Keratinocyte (primary cell): ENCODE measurements around the gene JAG2. TPM values are rescaled to one million over a fixed set of nuclear protein-coding genes. Genes with fewer than 3 reads are reported as not detected.

Experiments
- DNase-seq: peaks from one replicate; pipeline ENCODE4 v3.0.0-alpha.2; 2011; ENCODE audit warnings: low read depth, missing footprints, low spot score
- FAIRE-seq: peaks from 2 replicates; lab custom pipeline; 2011; peaks lifted over from hg19 to GRCh38; lab: Jason Lieb, UNC
- H2AFZ ChIP-seq: 2 replicates; pipeline ENCODE4 v1.6.0; 2012; ENCODE audit warnings: low read length, control low read depth, inconsistent platforms; ENCODE audit not compliant: control insufficient read depth
- H3K27ac ChIP-seq: 2 replicates; pipeline ENCODE4 v1.5.1; 2011; ENCODE audit warnings: low read length; ENCODE audit not compliant: control insufficient read depth, insufficient read depth
- H3K27me3 ChIP-seq: 3 replicates; pipeline ENCODE4 v1.6.0; 2011; ENCODE audit warnings: low read length; ENCODE audit not compliant: control insufficient read depth, insufficient read depth; ENCODE audit errors: extremely low read depth
- H3K36me3 ChIP-seq, 2 experiments: 2 replicates in 1 of 2; 3 replicates in 1 of 2; pipeline ENCODE4 v1.5.1; 2011; ENCODE audit warnings: low read length in 2 of 2, mild to moderate bottlenecking in 1 of 2; ENCODE audit not compliant: control insufficient read depth in 2 of 2, insufficient read depth in 2 of 2; ENCODE audit errors: extremely low read depth in 1 of 2
- H3K4me1 ChIP-seq: 3 replicates; pipeline ENCODE4 v1.5.1; 2011; ENCODE audit warnings: low read length; ENCODE audit not compliant: control insufficient read depth, insufficient read depth; ENCODE audit errors: extremely low read depth
- H3K4me2 ChIP-seq: 3 replicates; pipeline ENCODE4 v1.6.0; 2011; ENCODE audit warnings: low read depth, low read length; ENCODE audit not compliant: control insufficient read depth, insufficient read depth; ENCODE audit errors: extremely low read depth
- H3K4me3 ChIP-seq, 3 experiments: fragments of 200-600 bp in 1 of 3; sonication (generic) in 1 of 3; 2 replicates in 2 of 3; 3 replicates in 1 of 3; pipeline ENCODE4 v1.5.1; 2011 to 2016; ENCODE audit warnings: low read length in 3 of 3, mild to moderate bottlenecking in 3 of 3, control low read depth in 2 of 3, inconsistent platforms in 1 of 3, low read depth in 1 of 3, mixed read lengths in 1 of 3, mixed run types in 1 of 3, moderate library complexity in 1 of 3; ENCODE audit not compliant: control insufficient read depth in 2 of 3, insufficient read depth in 2 of 3; ENCODE audit errors: extremely low read depth in 1 of 3
- H3K79me2 ChIP-seq: 2 replicates; pipeline ENCODE4 v1.6.0; 2012; ENCODE audit warnings: low read length; ENCODE audit not compliant: control insufficient read depth, insufficient read depth
- H3K9ac ChIP-seq: 3 replicates; pipeline ENCODE4 v1.6.0; 2011; ENCODE audit warnings: low read length; ENCODE audit not compliant: control insufficient read depth, insufficient read depth; ENCODE audit errors: extremely low read depth
- H3K9me1 ChIP-seq: 3 replicates; pipeline ENCODE4 v1.6.0; 2011; ENCODE audit warnings: low read length; ENCODE audit not compliant: control insufficient read depth, insufficient read depth; ENCODE audit errors: extremely low read depth
- H3K9me3 ChIP-seq: 2 replicates; pipeline ENCODE4 v1.5.1; 2012; ENCODE audit warnings: low read depth, low read length; ENCODE audit not compliant: control insufficient read depth
- H4K20me1 ChIP-seq: 3 replicates; pipeline ENCODE4 v1.6.0; 2011; ENCODE audit warnings: low read length; ENCODE audit not compliant: control insufficient read depth, insufficient read depth; ENCODE audit errors: extremely low read depth
- CTCF ChIP-seq, 3 experiments: IDR thresholded peaks in 1 of 3; conservative IDR thresholded peaks in 1 of 3; optimal IDR thresholded peaks in 1 of 3; 2 replicates in 2 of 3; 3 replicates in 1 of 3; pipeline versions ENCODE3 to v1.5.1; 2011; ENCODE audit warnings: low read length in 3 of 3, mild to moderate bottlenecking in 3 of 3, moderate library complexity in 2 of 3, control low read depth in 1 of 3, inconsistent platforms in 1 of 3; ENCODE audit not compliant: insufficient read depth in 2 of 3; ENCODE audit errors: extremely low read depth in 1 of 3
- EZH2 ChIP-seq: IDR thresholded peaks from one replicate; pipeline ENCODE4 v1.6.1; 2012; ENCODE audit warnings: inconsistent platforms, mild to moderate bottlenecking, low read length, moderate library complexity
- dilution Hi-C: fragments of 300-500 bp; cut with MboI; formaldehyde crosslinking; loops from one replicate; pipeline ENCODE4 v1.7.0; 2020; ENCODE audit warnings: low sequenced_read_pairs; ENCODE audit not compliant: extremely low pct_ligation_motif_present
- polyA plus RNA-seq, 5 experiments: library from polyadenylated mRNA; depleted of rRNA in 3 of 5; stranded (reverse) in 3 of 5; stranded (forward) in 1 of 5; unstranded in 1 of 5; fragments of >200 nt; gene quantifications; 1 replicate in 1 of 5; 2 replicates in 3 of 5; 3 replicates in 1 of 5; pipeline versions ENCODE4 v1.2.1 to v1.2.3, GENCODE V29; 2011 to 2012; ENCODE audit warnings: missing spikeins in 2 of 5, low read depth in 1 of 5, low replicate concordance in 1 of 5

Gene JAG2
- polyA plus RNA-seq, 1 donor (not counting 4 experiments of a cell fraction or from before 2014, with no cell fraction given), result 28.3 TPM

GRCh38 chr14:105162669-105162979, 6.0 kb downstream of the JAG2 start:
- no peak for DNase-seq
- H2AFZ ChIP-seq, result no peak overlapping the region
- H3K4me3 ChIP-seq, result no peak overlapping the region
- H3K4me1 ChIP-seq, result peaks cover 39% of the 10 kb centered on the region
- H3K4me2 ChIP-seq, result no peak overlapping the region
- peaks cover 2 to 5% of the 10 kb centered on the region in 2 experiments for H3K36me3 ChIP-seq
- H3K9ac ChIP-seq, result no peak overlapping the region
- H3K79me2 ChIP-seq, result peaks cover 86% of the 10 kb centered on the region
- H3K9me1 ChIP-seq, result peaks cover 6% of the 10 kb centered on the region
- no peaks in the 10 kb centered on the region for H3K27me3 ChIP-seq
- dilution Hi-C loops, result no loop called here
- TF ChIP-seq EZH2 (no peak), CTCF (optimal IDR thresholded peaks at IDR 0.05 in 1 of 3, IDR thresholded peaks at IDR 0.05 in 1 of 3, conservative IDR thresholded peaks at IDR 0.05 in 1 of 3; ENCODE audit: extremely low read depth in 1 of 3, insufficient read depth in 2 of 3, low read length in 3 of 3) (no peak)
- H3K9me3 ChIP-seq, result no peaks in the 10 kb centered on the region
- H3K27ac ChIP-seq, result no peak overlapping the region
- FAIRE-seq, result no peak
- H4K20me1 ChIP-seq, result peaks cover 43% of the 10 kb centered on the region

- no peak for FAIRE-seq
- dilution Hi-C loops, result no loop called here
These were observed 6.5 kb downstream of the JAG2 start for GRCh38 chr14:105161964-105162668.

More at GRCh38 chr14:105161964-105162668, 6.5 kb downstream of the JAG2 start:
- H2AFZ ChIP-seq, result no peak overlapping the region
- peaks cover 5 to 9% of the 10 kb centered on the region in 2 experiments for H3K36me3 ChIP-seq
- TF ChIP-seq EZH2, result no peak
- TF ChIP-seq CTCF (optimal IDR thresholded peaks at IDR 0.05 in 1 of 3, IDR thresholded peaks at IDR 0.05 in 1 of 3, conservative IDR thresholded peaks at IDR 0.05 in 1 of 3; ENCODE audit: extremely low read depth in 1 of 3, insufficient read depth in 2 of 3, low read length in 3 of 3), result no peak
- H3K4me1 ChIP-seq, result peaks cover 39% of the 10 kb centered on the region
- peaks cover 91% of the 10 kb centered on the region for H3K79me2 ChIP-seq
- H3K4me2 ChIP-seq, result no peak overlapping the region
- H3K4me3 ChIP-seq, result no peak overlapping the region
- no peak overlapping the region for H3K27ac ChIP-seq
- H4K20me1 ChIP-seq, result peaks cover 44% of the 10 kb centered on the region
- no peaks in the 10 kb centered on the region for H3K27me3 ChIP-seq
- H3K9ac ChIP-seq, result no peak overlapping the region
- H3K9me1 ChIP-seq, result peaks cover 6% of the 10 kb centered on the region
- DNase-seq, result no peak
- no peaks in the 10 kb centered on the region for H3K9me3 ChIP-seq
